G401 (cell line): Measurements from ENCODE around the gene FAM120B. TPM values are rescaled to one million over a fixed set of nuclear protein-coding genes. Genes with fewer than 3 reads are reported as not detected.
"Not testable (repeated sequence)": the region's sequence is repeated elsewhere in the genome, so short reads cannot be mapped to it uniquely, and the experiment has no call there.

Experiments
- DNase-seq: peaks from one replicate; pipeline ENCODE4 v3.0.0-alpha.2; 2015; ENCODE audit warnings: low spot score
- in situ Hi-C: cut with HindIII; loops from 2 replicates; pipeline ENCODE4 v1.10.0; 2016; ENCODE audit warnings: low sequenced_read_pairs, mixed read lengths
- total RNA-seq: library from RNA; depleted of rRNA; stranded (reverse); fragments of >200 nt; shearing (Covaris generic); gene quantifications from 2 replicates; pipeline ENCODE4 v1.2.3, GENCODE V29; 2014

The FAM120B gene
- total RNA-seq, 1 experiment from 2014 or later, result 9.4 TPM

DNA sequence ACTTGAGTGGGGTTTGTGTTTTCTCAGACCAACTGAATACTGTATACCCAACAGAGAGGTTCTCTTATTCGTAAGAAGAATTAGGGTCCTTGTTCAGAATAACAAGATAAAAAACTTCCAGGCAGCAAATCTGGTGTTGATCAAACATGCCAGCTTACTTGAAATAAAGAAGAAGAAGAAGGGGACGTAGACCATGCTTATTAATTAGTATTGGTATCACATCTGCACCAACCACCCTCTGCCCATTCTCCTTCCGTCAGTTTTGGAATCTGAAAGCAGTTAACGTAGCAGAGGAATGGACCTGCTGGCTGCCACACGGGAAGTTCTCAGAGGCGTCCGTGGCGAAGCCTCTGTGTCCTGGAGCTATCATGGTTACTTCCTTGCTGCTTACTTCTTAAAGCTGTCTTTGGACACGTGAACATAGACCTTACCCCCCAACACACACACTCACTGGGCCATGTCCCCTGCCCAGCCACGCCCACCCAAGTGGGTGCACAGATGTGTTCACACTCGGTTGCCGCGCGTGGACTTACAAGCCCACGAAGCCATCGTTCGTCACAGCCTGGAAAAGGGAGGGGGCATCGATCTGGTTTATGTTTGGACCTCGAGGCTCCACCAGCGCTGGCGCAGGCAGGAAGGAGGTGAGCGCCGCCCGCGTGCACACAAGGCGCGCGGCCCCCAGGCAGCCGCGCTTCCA lies 11.6 kb upstream of the FAM120B start:
- no peak for DNase-seq
- in situ Hi-C loops, result no loop called here

DNA sequence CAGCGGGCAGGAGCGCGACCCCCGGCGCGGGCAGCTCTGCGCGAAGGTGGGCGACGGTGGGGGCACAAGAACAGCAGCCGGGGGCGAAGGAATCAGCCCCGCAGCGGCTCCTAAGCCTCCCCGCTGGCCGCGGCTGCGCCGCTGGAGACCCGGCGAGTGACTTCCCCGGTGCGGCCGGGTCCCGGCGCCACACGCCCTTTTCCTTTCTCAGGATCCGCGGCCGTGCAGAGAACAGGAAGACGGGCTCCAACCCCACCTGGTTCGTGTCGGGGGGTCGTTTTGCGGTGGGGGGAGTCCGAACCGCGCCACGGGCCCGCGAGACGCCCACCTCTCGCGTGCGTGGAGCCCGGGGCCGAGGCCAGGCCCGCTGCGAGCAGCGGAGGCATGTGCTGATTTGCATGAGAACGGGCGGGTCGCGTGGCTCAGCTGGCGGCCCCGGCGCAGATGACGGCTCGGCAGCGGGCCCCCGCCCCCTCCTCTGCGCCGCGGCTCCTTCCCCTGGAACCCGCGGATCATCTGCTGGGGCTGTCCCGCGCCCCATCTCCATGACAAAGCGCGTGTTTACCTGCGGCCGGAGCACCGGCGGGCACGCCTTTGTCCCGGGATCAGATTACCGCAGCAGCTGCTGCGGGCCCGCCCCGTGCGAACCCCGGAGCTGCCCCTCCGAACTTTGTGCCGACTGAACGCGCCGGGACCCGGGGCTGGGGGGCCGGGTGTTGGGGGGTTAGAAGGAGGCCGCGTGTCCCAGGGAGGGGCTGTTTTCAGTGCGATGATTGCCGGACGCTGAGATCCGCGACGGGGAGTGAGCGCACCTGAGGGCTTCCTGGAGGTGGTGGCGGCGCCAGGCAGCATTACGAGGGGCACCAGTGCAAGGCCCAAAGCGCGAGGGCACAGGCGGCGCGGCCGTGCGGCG lies 10.8 kb upstream of the FAM120B start:
- no peak for DNase-seq
- in situ Hi-C loops, result no loop called here

DNA sequence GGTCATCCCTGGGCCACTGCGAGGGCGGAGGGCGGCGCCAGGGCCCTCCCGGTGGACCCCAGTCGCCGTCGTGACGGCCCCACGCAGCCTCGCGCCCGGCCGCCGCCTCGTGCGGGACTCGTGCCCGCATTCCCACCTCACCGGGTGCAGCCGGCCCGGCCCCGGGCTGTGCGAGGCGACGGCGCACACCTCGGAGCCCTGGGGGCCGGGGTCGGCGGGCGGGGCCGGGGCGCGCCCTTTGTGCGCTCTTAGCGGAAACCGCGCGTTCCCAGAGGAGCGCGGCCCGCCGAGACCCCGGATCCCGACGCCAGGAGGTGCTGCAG lies 10.2 kb upstream of the FAM120B start:
- in situ Hi-C loops, result no loop called here
- DNase-seq, result no peak

DNA sequence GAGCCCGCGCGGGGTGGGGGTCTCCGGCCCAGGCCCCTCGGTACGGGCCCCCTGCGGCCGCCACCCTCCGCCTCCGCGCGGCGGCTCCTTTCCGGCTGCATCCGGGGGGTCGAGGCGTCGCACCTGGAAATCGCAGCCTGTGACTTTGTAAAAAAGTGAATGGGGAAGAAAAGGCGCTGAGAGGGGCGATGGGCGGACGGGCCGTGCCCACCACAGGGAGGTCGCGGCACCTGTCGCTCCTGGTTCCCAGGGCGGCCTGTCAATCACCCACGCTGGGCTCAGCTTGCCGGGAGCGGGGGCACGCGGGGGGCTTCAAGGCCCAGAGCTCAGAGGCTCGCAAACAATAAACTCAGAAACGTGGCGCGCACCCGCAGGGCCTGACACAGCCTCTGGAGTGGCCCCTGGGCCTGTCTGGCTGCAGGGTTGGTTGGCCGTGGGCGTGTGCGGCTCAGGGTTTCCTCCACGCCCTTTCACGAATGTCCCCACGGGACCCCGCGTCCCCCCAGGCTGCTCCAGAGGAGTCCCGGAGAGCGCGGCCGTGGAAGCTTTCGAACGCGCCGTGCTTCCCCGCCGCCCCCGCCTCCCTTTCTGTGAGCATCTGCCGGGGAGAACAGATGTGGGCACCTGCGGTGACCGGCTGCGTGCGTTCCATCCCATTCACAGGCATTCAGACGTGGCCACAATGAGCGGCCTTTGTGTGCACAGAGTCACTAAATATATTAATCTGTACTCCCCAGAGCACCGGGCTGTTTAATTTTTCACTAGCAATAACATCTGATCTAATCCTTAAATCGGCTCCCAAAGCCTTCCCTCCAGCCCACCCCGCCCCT lies 9.6 kb upstream of the FAM120B start:
- in situ Hi-C loops, result no loop called here
- DNase-seq, result no peak

DNA sequence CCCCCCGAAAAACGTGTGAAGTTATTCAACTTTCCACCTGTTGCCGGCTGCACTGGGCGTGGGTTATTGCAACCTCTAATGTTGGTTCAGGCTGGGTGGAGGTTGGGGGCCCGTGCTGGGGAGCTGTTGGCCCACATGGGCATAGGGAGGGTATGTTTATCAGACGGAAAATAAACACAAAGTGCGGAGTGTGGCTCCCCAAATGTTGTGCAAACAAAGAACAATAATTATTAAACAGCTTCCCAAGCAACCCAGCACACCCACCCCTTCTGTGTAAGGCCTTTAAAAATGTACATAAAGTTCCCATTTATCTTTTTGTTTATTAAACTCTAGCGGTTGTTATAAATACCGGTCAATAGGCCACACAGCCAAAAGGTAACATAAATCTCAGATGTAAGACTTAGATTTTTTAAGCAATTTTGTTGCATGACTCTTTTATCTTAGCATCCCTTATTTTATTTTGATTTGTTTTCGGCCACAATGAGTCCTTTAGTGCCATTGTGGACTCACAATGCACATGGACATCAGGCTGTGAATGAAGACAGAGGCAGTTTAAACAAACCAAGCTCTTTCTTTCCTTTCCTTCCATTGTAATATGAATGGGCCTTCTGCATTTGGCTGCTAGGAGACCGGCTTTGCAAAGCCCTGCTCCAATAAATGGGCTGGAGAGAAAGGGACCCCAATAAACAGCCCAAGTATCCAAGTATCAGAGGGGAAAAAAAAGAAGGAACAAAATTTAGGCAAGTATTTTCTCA lies 8.8 kb upstream of the FAM120B start:
- in situ Hi-C loops, result no loop called here
- DNase-seq, result no peak

DNA sequence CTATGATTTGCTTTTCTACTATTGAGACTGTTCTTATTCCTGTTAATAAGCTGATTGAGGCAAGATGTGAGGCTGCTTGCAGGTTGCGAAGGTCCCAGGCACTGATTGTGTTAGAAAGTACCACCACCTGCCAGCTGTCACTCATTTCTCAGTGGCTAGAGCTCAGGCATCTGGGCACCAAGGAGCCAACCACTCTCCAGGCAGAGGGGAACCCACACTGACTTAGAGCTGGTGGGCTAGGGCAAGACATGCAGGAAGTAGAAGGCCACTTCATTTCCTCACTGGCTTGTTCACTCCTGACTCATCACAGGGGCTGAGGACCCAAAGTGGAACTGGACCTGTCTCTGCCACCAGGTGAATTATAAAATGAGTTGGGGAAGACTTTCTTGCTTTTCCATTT lies 7.9 kb upstream of the FAM120B start:
- in situ Hi-C loops, result no loop called here

DNA sequence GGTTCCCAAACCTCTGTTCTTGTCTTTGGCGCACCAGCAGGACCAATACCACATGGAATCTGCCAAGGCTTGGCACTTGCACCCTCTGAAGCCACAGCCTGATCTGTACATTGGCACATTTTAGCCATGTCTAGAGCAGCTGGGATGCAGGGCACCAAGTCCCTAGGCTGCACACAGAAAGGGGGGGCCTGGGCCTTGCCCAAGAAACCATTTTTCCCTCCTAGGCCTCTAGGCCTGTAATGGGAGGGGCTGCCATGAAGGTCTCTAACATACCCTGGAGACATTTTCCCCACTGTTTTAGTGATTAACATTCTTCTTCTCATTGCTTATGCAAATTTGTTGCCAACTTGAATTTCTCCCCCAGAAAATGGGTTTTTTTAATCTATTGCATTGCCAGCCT lies 5.4 kb upstream of the FAM120B start:
- DNase-seq, result no peak
- in situ Hi-C loops, result no loop called here

More for the DNA sequence above, 7.9 kb upstream of the FAM120B start:
- no peak for DNase-seq

DNA sequence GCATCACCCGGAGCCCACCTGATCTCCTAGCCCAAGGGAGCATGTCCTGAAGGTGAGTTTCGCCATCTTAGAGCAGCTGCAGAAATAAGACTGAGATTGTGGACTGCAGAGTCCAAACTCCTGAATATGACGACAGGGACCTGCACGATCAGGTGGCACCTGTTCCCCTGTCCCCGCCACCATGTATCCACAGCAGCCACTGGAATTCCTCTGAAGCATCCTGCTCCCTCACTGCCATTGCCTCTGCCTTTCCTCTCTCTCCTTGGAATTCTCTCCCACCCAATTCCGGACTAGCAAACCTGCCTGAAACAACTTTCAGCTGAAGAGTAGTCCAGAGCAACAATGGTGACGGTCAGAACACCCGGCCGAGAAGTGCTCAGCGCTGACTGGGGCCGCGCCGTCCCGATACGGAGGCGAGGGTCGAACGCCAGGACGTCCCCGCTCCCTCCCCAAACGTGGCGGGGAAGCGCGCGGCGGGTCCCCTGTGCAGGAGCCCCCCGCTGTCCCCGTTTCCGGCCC lies 694 bp upstream of the FAM120B start:
- in situ Hi-C loops, result no loop called here
- no peak for DNase-seq

DNA sequence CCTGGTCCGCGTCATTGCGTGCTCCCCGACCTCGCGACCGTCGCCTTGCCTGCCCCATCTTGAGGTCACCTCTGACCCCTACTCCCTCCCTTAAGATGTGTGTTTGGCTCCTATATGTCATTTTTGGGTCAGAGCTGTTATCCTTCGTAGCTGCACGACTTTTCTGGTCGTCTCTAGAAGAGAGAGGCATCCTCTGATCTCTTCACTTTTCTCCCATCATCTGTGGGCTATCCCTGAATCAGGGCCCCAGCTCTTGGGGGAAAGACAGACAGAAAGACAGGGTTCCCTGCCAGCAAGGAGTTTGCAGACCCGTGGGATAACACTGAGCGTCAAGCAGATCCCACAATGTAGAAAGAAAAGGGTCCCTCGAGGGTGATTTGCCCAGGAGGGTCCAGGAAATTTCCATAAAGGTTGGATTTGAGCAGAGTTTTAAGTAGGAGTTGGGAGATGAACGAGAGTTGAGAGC lies 555 bp downstream of the FAM120B start:
- in situ Hi-C loops, result no loop called here
- DNase-seq, result no peak

DNA sequence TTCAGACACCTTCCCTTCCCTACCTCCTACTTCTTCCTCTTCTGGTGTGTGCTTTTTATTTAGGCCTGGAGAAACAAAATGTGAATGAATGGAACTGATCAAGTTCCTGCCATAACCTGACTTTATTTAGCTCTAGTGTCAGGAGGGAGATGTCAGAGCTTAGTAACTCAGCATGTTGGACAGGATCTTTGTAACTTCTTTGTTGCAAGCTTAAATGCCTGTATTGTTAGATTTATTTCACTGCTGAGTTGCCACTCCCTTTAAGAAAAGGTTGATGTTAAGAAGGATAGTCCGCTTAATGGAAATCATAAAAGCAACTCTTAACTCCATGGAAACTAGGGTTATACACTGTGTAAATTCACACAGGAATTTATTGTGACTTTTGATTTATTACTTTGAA lies 2.2 kb downstream of the FAM120B start:
- in situ Hi-C loops, result no loop called here
- no peak for DNase-seq

DNA sequence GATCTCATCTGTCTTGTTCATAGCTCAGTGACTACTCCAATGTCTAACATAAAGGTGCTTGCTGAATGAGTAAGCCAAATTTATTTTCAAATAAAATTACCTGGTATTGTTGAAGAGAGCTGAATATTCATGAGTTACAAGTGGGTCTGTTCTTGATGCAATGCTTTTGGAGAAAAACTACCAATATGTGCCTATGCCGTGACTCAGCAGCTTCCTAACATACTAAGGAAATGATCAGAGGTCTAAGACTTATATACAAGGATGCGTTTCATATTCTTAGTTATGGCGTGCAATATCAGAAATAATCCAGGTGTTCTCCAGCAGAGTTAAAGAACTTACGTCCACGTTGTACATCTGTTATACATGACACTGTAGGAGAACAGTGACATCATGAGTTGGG lies 5.1 kb downstream of the FAM120B start:
- DNase-seq, result no peak
- in situ Hi-C loops, result no loop called here

DNA sequence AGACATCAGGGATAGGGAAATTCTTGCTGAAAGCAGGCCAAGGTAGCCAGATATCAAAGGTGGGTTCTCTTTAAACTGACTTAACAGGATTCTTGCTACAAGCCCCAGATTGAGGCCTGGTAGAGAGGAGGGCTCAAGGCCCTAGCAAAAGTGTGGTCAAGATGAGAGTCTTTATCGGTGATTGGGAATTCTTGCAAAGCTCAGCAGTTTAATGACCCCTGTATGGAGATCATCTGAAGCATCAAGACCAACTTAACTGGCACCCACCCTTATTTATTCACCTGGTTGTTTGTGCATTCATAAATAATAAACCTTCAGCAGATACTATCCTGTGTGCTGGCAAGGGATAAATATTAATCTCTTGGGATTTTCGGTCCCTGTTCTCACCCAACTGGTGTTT lies 6.3 kb downstream of the FAM120B start:
- in situ Hi-C loops, result no loop called here
- DNase-seq, result no peak

DNA sequence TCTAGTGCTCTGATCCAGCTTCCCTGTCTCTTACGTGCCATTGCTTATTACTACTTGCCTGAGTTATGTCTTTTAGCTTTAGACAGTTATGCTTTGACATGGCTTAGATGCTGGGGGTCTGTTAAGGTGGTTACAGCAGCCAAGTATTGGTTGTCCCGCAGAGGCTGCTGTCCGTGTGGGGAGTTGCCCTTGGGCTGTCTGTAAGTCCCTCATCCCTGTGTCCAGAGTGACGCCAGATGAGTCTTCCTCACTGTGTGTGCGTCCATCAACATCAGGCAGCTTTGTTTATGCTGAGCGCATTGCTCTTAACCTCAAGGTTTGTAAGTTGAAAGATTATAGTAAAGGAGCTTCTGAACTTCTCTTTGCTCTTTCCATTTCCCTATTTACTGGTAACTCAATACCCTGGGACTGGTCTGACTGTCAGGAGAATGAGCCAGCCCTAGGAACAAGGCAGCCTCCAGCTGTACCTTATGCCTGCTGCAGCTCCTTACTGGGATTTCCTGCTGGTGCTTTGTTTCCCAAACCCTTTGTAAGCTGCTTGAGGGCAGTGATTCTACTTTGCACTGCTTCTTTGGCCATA lies 7.2 kb downstream of the FAM120B start:
- in situ Hi-C loops, result no loop called here
- DNase-seq, result no peak

DNA sequence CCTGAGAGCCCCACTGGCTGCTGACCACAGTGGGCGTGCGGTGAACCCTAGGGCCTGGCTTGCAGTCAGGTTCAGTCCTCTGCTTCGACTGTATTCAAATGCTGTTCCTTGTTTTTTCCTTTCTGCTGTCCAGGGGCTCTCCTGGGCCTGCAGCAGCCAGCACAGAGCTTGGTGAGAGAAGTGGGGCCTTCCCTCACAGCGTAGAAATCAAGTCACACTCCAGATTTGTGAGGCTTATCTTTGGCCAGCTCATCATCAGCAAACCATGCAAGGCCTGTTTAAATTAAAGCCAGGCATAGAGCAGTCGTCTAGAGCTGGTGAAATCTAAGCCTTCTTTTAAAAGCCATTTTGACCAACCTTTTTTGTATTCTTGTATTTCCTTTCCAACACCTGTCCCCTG lies 8.4 kb downstream of the FAM120B start:
- in situ Hi-C loops, result no loop called here
- DNase-seq, result no peak

DNA sequence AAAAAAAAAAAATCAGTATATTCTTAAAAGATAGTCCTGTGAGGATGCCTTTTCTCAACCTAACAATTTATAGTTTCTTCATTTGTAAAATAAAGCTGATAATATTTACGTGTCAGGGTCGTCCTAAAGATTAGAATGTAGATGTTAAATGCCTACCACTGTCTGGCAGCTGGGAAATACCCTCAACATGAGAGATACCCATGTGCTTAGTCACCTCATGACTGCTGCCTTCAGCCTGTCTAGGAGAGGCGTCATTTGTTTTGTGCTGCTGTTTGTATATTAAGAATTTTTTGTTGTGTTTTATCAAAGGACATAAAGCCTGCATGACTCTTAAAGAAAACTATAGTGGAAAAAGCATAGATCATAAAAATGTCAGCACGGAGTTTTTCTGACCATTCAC lies 9.5 kb downstream of the FAM120B start:
- in situ Hi-C loops, result no loop called here
- DNase-seq, result no peak

DNA sequence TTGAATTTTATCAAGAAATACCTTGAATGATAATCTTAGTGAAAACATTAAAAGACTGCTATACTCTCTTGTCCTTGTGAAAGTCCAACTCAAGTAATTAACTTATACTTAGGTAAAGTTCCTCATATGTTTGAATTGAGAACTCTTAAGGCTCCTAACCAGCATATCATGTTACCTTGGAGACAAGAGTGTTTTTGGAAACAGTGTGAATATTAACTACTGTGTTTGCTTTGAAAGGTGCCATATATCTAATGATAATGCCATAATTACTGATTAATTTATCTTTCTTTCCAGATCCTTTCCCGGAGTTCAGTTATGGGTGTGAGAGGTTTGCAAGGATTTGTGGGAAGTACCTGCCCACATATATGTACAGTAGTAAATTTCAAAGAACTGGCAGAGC lies 10.5 kb downstream of the FAM120B start:
- in situ Hi-C loops, result no loop called here
- no peak for DNase-seq

DNA sequence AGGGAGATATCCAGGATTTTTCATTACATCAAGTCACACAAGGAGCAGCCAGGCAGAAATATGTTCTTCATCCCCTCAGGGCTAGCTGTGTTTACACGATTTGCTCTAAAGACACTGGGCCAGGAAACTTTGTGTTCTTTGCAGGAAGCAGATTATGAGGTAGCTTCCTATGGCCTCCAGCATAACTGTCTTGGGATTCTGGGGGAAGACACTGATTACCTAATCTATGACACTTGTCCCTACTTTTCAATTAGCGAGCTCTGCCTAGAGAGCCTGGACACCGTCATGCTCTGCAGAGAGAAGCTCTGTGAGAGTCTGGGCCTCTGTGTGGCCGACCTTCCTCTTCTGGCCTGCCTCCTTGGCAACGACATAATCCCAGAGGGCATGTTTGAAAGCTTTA lies 11.2 kb downstream of the FAM120B start:
- DNase-seq, result no peak
- in situ Hi-C loops, result no loop called here

DNA sequence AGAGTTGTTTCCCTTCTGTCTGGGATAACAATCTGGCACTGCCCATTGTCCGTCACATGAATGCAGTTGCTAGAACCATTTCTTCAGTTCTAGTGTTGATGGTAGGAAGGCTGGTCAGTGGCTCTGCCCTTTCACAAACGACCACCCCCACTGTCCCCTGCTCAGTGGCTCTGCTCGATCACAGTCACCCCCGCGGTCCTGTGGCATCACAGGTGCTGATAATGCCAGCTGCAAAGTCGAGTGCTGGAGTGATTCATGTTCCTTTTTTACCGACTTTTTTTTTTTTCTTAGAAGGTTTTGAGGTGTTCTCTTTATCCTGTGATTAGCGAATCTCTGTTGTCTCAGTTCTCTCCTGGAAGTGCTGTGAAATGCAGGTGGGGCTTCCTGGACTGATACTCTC lies 22.8 kb downstream of the FAM120B start:
- DNase-seq, result no peak
- in situ Hi-C loops, result no loop called here

DNA sequence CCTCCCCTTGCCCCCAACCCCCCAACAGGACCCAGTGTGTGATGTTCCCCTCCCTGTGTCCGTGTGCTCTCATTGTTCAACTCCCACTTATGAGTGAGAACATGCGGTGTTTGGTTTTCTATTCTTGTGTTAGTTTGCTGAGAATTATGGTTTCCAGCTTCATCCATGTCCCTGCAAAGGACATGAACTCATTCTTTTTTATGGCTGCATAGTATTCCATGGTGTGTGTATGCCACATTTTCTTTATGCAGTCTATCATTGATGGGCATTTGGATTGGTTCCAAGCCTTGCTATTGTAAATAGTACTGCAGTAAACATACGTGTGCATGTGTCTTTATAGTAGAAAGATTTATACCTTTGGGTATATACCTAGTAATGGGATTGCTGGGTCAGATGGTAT lies 28.6 kb downstream of the FAM120B start:
- in situ Hi-C loops, DNase-seq: not testable (repeated sequence)
